HG03045 (cell line): ENCODE data around the gene MAPK9.

Experiments used
- ATAC-seq: cut with Tn5 transposase; IDR thresholded peaks from one replicate; pipeline ENCODE4 v1.9.1; 2021; ENCODE audit warnings: mild to moderate bottlenecking, moderate library complexity; ENCODE audit not compliant: unreplicated experiment

Gene MAPK9

DNA sequence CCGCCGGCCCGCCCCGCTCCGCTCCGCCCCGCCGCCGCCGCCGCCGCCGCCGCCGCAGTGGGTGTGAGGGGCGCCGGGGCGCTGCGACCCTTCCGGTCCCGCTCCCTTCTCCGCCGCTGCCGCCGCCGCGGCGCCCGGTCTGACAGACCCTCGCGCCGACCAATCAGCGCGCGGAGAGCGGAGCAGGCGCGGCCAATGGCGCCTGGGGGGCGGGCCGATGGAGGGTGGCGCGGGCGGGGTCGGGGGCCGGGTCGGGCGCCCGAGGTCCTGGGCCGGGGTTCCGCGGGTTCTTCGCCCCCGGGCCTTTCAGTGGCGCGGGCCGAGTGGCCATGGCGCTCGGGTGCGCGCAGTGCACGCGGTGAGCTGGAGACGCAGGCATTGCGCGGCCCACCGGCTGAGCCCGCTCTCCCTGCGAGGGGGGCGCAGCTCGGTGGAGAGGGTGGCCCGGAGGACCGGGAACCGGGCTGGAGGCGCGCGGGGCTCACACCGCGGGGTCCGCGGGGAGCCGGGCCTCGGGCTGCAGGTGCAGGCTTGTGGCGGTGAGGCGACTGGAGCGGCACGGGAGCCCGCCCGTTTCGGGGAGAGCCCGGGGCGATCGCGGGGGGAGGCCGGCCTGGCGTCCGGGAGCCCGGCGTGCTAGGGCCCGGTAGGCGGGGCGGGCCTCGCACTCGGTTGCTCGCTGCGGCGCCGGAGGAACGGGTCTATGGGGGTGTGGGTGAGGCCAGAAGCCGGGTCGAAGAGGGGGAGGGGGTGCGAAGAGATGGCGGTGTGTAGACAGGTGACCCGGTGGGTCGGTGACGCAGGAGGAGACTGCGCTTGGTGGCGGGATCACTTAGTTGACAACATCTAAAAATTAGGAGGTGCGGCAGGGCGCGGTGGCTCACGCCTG, at the start of gene MAPK9:
TSS of gene MAPK9 (minus strand) at position 141 of the 889 bp plus-strand sequence. CDS start 11,522 bp downstream, outside the sequence.
- peak; percentile 90 for ATAC-seq

DNA sequence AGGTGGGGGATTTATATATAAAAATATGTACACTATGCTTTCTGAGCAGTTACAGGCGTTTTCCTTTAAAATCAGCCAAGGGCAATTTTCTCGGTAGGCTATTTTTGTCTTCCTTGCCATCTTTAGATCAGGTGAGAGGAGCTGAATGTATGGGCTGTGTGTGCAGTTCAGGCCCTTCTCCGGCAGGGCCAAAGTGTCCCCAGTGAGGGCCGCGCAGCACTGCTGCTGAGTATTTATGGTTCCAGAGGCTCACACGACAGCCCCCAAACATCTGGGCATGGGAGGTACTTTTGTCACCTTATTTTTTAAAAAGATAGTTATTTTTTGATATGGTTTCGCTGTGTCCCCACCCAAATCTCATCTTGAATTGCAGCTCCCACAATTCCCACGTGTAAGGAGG, 49.7 kb upstream of the MAPK9 start:
- no peak for ATAC-seq

DNA sequence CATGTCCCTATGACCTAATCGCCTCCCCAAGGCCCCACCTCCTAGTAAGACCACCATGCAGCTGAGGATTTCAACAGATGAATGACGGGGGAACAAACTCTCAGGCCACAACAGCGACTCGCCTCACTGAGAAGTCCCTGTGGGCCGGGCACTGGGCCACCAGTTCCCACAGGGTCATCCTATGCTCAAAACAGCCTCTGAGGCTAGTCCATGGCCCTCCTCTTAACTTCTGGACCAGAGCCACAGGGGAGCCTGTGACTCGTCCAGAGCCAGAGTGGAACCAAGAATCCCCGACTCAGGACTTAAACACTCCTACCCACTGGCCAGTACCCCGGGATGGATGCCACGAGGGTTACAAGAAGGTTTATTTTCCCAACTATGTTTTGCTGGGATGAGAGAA, 49.0 kb upstream of the MAPK9 start:
- ATAC-seq = no peak

DNA sequence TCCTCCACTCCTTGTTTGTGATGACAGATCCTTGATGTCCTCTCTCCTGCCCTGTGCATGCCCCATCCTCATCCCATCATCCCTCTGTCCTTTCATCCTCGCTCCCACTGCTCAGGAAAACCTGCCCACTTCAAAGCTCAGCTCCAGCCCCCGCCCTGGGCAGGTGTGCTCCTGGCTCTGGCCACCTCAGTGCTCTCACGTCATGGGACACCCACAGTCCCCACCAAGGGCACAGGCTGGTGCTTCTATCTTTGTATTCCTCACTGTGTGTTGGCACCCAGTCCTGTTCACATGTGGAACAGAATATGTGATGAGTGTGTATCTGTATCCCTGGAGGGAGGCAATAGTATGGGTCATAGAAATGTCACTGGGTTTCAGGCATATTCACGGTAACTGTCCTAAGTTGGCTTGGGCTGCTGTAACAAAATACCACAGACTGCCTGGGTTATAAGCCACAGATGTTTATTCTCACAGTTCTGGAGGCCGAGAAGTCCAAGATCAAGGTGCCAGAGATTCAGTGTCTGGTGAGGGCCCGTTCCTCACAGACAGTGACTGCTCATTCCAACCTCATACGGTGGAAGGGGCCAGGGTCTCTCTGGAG, 47.8 kb upstream of the MAPK9 start:
- ATAC-seq = no peak

DNA sequence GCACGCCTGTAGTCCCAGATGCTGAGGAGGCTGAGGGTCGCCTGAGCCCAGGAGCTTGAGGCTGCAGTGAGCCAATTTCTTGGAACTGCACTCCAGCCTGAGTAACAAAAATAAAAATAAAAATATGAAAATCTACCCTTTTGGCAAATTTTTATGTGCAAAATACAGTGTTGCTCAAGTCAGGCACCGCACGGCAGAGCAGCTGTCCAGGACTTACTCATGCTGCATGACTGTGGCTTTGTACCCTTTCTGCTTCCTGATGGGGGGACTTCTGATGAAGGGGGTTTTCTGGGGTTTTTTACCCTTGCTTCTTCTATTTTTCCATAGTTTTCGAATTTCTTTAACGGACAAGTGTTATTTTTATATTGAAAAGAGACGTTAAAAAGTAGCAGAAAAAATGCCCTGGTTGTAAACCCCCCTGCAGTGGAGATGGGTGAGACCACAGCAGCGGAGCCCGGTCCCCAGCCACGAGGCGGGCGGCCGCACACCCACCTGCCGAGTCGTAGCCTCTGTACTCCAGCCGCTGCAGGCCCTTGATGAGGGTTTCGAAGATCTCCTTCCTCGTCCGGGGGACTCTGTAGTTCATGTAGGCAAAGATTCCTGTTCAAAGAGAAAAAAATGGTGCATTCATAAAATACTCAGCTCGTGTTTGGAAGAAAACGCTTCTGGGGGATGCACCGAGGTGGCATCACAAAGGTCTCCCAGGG, 46.3 kb upstream of the MAPK9 start:
- ATAC-seq = no peak

DNA sequence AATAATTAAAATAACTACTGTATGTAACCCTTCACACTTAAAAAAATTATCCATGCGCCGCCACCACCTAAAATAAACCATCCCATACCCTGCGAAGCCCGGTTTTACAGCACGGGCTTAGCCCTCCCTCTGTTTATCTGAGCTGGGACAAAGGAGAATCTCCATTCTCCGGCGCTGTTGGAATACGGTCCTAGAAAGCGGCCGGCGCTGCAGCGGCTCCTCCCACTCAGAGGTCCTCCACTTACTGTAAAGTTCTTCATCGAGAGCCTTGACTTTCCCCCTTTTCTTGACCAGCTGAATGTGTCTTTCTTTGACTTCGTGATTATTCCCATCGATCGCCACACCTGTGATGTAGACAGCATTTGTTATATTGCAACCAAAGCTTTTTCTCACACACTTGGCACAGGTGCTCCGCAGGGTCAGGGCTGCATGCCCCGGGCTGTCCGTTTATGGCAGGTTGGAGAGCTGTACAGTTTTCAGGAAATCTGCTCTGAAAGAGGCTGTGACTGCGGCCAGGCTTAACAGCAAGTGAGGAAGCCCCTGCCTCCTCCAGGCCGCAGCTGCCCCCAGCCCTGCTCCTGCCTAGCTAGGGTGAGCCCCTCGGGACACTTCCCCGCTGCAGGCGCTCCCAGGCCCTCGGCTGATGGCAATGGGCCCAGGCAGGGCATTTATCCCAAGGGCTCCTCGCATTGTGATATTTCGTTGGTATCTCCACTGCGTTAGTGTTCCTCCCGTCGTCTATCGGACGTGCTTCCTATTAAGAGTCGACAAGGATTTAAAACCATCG, 44.5 kb upstream of the MAPK9 start:
- ATAC-seq = no peak

DNA sequence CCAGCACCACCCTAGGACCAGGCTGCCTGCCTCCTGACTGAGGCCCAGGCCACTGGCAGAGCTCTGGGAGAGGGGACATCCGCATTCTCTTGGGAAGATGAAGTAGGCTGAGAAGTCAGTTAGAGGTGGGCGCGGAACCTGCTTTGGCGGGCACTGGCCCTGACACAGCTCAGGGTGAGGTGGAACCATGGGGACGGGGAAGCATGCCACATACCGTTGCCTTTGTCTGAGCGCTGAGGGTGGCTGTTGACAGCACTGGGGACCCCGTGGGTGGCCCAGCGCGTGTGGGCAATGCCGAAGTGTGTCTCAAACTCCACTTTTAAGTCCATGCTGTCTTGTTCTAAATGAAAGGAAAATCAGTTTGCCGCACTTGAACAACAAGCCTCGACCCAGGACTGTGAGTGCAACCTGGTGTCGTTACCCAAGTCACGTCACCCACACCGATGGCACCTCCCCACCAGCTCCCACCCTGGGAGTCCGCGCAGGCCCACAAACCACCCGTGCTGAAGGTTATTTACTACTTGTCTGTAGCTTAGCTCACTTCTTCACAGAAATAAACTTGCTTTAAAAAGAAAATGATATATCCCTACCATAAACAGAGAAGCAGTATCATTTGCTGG, 43.8 kb upstream of the MAPK9 start:
- ATAC-seq = no peak

DNA sequence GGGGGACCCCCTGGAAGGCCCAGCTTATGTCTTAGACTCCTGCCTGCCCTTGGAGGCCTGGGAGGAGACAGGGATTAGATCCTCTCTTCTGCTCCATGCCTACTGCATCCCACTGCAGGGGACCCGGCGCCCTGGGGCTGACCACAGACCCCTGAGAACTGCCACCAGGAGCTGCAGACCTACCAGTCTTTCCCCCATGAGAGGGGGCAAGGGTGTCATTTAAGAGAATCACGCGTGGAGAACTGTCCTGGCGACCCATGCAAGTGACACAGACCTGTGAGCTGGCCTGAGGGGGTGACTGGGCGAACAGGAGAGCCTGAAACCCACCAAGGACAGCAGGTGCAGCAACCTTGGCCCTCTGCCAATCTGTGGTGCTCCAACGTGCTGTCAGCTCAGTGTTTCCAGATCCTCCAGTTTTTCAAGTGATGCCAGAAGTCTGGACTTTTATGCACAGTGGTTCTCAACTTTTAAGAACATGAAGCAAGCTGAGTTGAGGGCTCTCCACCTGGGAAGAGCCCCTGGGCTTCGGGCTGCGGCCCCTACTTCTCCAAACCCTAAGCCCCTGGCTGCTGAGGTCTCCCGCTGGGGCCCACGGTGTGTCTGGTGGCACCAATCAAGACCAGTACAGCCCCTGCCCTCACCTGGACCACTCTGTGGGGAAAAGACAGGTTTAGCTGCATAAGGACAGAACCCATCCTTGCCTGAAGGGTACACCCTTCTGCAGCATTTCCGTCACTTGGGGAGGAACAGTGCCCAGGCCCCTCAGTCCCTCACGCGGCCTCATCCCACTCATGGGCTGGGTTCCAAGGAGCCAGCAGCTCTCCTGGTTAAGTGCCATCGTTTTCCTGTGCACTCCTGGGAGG, 43.1 kb upstream of the MAPK9 start:
- no peak for ATAC-seq

DNA sequence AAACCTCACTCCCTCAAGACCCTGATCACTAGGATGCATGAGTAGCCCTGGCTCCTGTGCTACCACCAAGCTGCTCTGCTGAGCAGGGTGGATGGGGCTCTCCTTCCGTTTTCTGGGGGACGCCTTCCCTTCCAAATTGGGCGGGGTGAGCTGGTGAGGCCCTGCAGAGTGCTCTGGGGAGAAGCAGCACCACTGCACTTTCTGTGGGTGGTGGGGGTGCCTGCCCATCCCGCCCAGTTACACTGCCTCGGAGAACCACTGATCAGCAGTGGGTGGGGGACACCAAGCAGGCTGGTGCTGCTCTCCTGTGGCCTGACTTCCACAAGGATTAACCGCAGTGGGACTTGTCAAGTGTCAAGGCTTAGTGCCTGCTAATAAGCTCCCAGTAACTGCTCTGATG, 42.3 kb upstream of the MAPK9 start:
- ATAC-seq = no peak

DNA sequence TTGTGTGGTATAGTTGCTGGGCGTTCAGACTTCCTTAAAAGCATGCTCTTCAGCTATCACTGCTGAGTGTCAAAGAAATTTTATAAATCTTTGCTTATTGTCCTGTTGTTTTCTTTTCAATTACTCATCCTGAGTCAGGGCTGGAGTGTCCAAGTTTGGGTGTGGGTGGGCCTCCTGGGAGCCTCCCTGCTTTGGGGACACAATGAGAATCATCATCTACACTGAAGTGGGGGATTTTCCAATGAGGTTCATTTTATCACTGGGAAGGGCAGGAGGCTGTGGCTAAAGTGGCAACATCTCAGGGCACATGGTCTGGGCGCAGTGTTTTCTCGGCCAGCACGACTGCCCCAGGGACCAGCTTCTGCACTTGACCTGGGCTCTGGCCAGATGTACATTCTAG, 41.8 kb upstream of the MAPK9 start:
- no peak for ATAC-seq

DNA sequence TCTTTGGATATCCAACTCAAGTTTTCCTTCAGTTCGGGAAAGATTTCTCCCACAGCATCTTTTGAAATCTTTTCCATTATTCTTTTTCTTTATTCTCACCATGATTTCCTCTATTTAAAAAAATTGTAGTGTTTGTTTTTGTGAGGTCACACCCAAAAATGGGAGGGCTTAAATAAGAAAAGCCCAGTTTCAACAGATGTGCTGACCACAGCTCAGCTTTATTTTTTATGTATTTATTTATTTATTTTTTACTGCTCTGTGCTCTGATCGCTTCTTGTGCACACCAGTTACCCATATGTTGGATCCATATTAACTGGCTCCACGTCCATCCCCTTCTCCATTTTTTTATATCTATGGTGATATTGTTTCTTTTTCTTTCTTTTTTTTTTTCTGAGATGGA, 41.0 kb upstream of the MAPK9 start:
- ATAC-seq = no peak

DNA sequence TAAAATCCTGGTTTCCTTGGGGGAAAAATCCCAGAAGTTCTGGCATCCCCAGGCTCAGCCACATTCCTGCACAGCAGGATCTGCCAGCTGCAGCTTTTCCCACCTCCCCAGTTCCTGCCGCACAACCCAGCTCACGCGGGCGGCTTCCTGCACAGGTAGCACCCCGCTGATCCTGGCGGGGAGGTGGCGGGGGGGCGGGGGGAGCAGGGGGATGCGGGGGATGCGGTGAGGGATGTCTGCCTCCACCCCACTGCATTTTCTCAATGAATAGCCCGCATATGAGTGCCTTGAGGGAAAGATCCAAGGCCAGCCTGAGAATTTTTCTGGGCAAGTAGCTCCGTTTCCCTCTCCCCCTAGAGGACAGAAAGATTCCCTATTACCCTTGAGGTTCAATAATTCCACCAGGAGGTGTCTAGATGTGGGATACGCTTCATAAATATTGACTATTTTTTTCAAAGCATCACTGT, 40.2 kb upstream of the MAPK9 start:
- ATAC-seq = no peak

DNA sequence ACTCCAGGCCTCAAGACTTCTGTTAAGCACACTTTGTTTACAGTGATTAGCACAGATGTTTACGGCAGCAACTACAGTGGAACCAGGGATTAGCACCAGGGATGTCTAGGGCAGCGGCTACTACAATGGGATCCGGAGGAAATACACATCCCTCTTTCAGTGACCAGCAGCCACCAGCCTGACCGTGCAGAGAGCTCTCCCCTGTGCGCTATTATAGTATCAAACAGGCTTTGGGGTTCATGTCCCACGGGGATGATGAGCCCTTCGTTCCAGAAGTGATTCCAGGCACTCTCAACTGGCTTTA, 39.7 kb upstream of the MAPK9 start:
- no peak for ATAC-seq

DNA sequence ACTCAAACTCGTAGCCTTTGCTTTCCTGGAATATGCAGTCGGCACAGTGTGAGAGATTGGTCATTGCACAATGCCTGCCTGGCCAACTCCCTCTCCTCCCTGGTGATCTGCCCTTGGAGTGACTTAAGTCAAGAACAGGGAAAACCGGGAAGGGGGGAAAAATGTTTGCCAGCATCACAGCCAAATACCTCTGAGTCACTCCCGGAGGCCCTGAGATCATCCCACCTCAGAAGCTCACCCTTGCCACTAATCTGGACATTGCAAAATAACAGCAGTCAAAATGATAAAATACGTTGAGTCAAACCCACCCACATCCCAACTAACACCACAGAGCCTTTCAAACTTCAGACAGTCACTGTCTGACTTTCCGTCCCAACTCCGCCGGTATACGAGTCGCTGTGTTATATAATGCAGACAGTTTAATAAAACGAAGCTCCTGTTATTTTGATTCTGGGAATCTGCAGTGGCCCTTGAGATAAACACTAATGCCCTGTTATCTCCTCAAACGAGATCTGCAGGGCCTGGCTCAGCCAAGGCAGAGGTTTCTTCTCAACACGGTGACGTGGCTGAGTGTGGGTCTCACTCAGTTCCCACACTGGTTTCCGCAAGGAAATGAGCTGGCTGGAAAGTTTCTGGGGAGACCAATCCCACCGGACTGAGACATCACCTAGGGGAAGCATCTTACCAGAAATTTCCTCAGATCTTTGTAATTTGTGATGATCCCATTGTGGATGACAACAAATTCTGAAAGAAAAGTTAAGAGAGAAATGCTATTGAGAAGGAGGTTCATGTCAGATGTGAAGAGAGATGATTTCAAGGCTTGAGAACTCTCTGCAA, 39.1 kb upstream of the MAPK9 start:
- ATAC-seq = no peak

DNA sequence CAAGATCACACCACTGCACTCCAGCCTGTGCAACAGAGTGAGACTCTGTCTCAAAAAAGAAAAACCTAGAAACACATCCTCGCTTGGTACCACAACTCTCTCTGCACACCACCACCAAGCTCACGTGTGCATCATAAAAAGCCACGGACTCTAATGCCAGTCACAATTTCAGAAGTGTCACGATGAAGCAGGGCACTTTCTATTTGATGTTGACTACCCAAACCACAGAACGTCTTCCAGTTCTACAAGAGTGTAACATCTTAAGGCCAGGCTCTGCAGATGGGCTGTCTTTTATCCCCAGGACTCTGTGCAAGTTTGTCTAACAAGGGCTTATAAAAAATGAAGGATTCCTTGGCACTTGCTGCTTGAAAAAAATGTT, 38.4 kb upstream of the MAPK9 start:
- ATAC-seq = no peak

DNA sequence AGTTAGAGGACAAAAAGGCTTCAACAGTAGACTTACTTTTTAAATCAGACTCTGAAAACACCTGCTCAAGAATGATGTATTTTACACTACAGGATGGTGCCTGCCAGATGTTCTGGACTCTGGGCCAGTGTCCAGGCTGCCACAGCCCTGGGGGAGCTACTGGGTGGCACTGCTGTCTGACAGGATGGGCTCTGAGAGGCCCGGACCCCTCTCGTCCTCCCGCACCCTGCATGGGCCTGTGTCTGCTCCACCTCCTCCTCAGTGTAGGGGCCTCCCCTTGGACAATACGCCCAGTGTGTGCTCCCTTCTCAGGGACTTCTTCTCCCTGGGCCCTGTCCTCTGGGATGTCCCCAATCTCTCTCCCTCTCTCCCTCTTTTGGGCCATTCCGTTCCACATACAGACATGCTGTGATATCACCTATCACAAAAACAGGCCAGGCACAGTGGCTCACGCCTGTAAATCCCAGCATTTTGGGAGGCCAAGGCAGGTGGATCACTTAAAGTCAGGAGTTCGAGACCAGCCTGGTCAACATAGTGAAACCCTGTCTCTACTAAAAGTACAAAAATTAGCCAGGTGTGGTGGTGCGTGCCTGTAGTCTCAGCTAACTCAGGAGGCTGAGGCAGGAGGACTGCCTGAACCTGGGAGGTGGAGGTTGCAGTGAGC, 37.9 kb upstream of the MAPK9 start:
- no peak for ATAC-seq

DNA sequence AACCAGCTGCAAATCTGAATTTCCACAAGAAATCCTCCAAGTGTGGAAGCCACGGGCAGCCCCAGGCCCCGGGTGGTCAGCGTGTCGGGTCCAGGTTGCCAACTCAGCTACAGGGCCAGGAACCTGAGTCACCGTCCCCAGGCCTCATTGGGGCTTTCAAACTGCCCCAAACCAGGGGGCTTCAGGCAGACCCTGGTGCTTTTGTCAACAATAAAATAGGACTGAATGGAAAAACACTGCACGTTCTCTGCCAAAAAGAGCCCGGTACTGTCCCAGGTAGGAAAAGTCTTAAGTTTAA, 37.2 kb upstream of the MAPK9 start:
- no peak for ATAC-seq

DNA sequence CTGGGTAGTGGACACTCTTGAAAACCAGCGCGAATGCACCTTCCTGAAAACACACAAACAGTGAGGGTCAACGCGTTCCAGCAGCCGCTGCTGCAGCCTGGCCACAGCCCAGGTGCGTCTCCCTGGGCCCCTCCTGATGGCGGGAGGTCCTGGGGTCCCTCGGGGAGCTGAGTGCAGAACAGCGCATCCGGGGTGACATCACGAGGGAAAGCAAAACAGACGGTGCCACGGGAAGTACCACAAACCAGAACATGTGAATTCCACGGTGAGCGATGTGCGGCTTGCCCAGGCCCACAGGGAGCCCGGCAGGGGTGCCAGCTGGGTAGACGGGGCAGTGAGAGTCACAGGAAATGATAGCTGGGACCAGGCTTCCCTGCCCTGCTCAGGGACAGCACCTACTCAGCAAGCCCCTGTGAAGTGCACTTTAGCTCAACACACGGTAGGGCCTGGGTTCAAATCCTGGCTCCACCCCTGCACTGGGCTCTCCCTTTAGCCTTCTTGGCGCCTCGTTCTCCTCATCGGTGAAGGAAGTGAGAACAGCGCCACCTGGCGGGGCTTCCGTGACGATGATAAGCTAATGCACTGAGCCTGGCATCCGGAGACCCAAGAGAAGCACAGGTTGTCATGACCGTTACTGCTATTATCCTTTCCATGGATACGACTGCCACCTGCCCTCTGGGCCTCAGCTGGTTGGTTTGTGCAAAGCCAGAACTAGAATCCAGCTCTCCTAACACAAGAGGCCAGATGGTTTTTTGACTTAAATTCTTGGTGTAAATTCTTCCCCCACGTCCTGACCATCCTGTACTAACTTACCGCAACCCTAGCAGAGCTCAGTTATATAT, 36.6 kb upstream of the MAPK9 start:
- ATAC-seq = peak; percentile 77
